ENCODE data around the gene FOXF2. TPM values are rescaled to one million over a fixed set of nuclear protein-coding genes. Genes with fewer than 3 reads are reported as not detected.
A peak's percentile ranks its signal among the peaks of the same experiment; 100 is the strongest.

FOXF2 gene
- polyA plus RNA-seq, 3 donors from 2014 or later = not detected

GRCh38 chr6:1381481-1382330 is 7.7 kb upstream of the FOXF2 start:
- H3K4me3 Mint-ChIP-seq = peak overlapping the region in 1 of 5 donors; percentile 6
- H3K9me3 Mint-ChIP-seq = no peaks in the 10 kb centered on the region
- peaks cover 9 to 18% of the 10 kb centered on the region in 2 donors for H3K4me1 Mint-ChIP-seq
- peak; percentile 8 to 32 (median 12) for DNase-seq
- no peak overlapping the region for H3K27ac Mint-ChIP-seq
- peaks cover 0 to 2% (median 0%) of the 10 kb centered on the region in 3 donors for H3K36me3 Mint-ChIP-seq
- H3K27me3 Mint-ChIP-seq (ENCODE audit: low read depth in 3 of 3) = peaks cover 17 to 42% (median 39%) of the 10 kb centered on the region in 3 donors

GRCh38 chr6:1382331-1382882 is 7.0 kb upstream of the FOXF2 start:
- Mint-ChIP-seq H3K27ac (no peak overlapping the region), H3K4me3 (no peak overlapping the region), H3K9me3 (no peaks in the 10 kb centered on the region), H3K4me1 (peaks cover 9 to 18% of the 10 kb centered on the region in 2 donors), H3K27me3 (ENCODE audit: low read depth in 3 of 3) (peaks cover 12 to 45% (median 35%) of the 10 kb centered on the region in 3 donors), H3K36me3 (peaks cover 0 to 2% (median 0%) of the 10 kb centered on the region in 3 donors)
- DNase-seq = no peak

- no peak for DNase-seq
- Mint-ChIP-seq H3K27ac (no peak overlapping the region), H3K4me3 (no peak overlapping the region), H3K27me3 (ENCODE audit: low read depth in 3 of 3) (peaks cover 11 to 43% (median 30%) of the 10 kb centered on the region in 3 donors), H3K36me3 (peaks cover 0 to 2% (median 0%) of the 10 kb centered on the region in 3 donors), H3K9me3 (no peaks in the 10 kb centered on the region), H3K4me1 (peaks cover 9 to 18% of the 10 kb centered on the region in 2 donors)
Measured at GRCh38 chr6:1382883-1383728, 6.3 kb upstream of the FOXF2 start.

GRCh38 chr6:1383729-1384548 is 5.4 kb upstream of the FOXF2 start:
- Mint-ChIP-seq H3K9me3 (no peaks in the 10 kb centered on the region), H3K36me3 (peaks cover 0 to 2% (median 0%) of the 10 kb centered on the region in 3 donors), H3K4me3 (no peak overlapping the region), H3K27ac (no peak overlapping the region), H3K4me1 (peaks cover 12 to 23% of the 10 kb centered on the region in 2 donors), H3K27me3 (ENCODE audit: low read depth in 3 of 3) (peaks cover 19 to 49% (median 38%) of the 10 kb centered on the region in 3 donors)
- no peak for DNase-seq

- Mint-ChIP-seq H3K9me3 (no peaks in the 10 kb centered on the region), H3K27me3 (ENCODE audit: low read depth in 3 of 3) (peaks cover 16 to 46% (median 35%) of the 10 kb centered on the region in 3 donors), H3K36me3 (peaks cover 0 to 2% (median 0%) of the 10 kb centered on the region in 3 donors), H3K4me1 (peaks cover 11 to 24% of the 10 kb centered on the region in 2 donors), H3K27ac (no peak overlapping the region), H3K4me3 (no peak overlapping the region)
- DNase-seq = no peak
Measured at GRCh38 chr6:1384549-1385128, 4.7 kb upstream of the FOXF2 start.

- peaks cover 16 to 39% (median 29%) of the 10 kb centered on the region in 3 donors for H3K27me3 Mint-ChIP-seq (ENCODE audit: low read depth in 3 of 3)
Measured at GRCh38 chr6:1385129-1386037, 4.0 kb upstream of the FOXF2 start.

GRCh38 chr6:1386038-1386709 is 3.2 kb upstream of the FOXF2 start:
- no peak overlapping the region for H3K4me3 Mint-ChIP-seq
- DNase-seq = no peak
- peaks cover 6 to 13% of the 10 kb centered on the region in 2 donors for H3K4me1 Mint-ChIP-seq
- peaks cover 0 to 2% (median 0%) of the 10 kb centered on the region in 3 donors for H3K36me3 Mint-ChIP-seq
- H3K27me3 Mint-ChIP-seq (ENCODE audit: low read depth in 3 of 3) = peaks cover 14 to 32% (median 21%) of the 10 kb centered on the region in 3 donors
- no peaks in the 10 kb centered on the region for H3K9me3 Mint-ChIP-seq
- H3K27ac Mint-ChIP-seq = no peak overlapping the region

More at GRCh38 chr6:1385129-1386037, 4.0 kb upstream of the FOXF2 start:
- no peak overlapping the region for H3K27ac Mint-ChIP-seq
- peak overlapping the region in 1 of 5 donors; percentile 38 for H3K4me3 Mint-ChIP-seq
- no peaks in the 10 kb centered on the region for H3K9me3 Mint-ChIP-seq
- H3K36me3 Mint-ChIP-seq = peaks cover 0 to 2% (median 0%) of the 10 kb centered on the region in 3 donors
- DNase-seq = no peak
- H3K4me1 Mint-ChIP-seq = peaks cover 13 to 19% of the 10 kb centered on the region in 2 donors

GRCh38 chr6:1387538-1387875 is 1.9 kb upstream of the FOXF2 start:
- no peaks in the 10 kb centered on the region for H3K9me3 Mint-ChIP-seq
- no peak overlapping the region for H3K27ac Mint-ChIP-seq
- H3K4me1 Mint-ChIP-seq = peaks cover 9 to 13% of the 10 kb centered on the region in 2 donors
- DNase-seq = no peak
- peaks cover 0 to 2% (median 0%) of the 10 kb centered on the region in 3 donors for H3K36me3 Mint-ChIP-seq
- peak overlapping the region in 1 of 5 donors; percentile 25 for H3K4me3 Mint-ChIP-seq
- peaks cover 18 to 39% (median 22%) of the 10 kb centered on the region in 3 donors for H3K27me3 Mint-ChIP-seq (ENCODE audit: low read depth in 3 of 3)

- Mint-ChIP-seq H3K4me3 (peak overlapping the region in 1 of 5 donors; percentile 31), H3K27me3 (ENCODE audit: low read depth in 3 of 3) (peaks cover 18 to 39% (median 24%) of the 10 kb centered on the region in 3 donors), H3K36me3 (peaks cover 0 to 2% (median 0%) of the 10 kb centered on the region in 3 donors), H3K27ac (no peak overlapping the region), H3K4me1 (peaks cover 9 to 13% of the 10 kb centered on the region in 2 donors), H3K9me3 (no peaks in the 10 kb centered on the region)
- DNase-seq = no peak
Measured at GRCh38 chr6:1387876-1388629, 1.3 kb upstream of the FOXF2 start.

- Mint-ChIP-seq H3K27me3 (ENCODE audit: low read depth in 3 of 3) (peaks cover 16 to 37% (median 24%) of the 10 kb centered on the region in 3 donors), H3K4me1 (peaks cover 9 to 13% of the 10 kb centered on the region in 2 donors), H3K36me3 (peaks cover 0 to 2% (median 0%) of the 10 kb centered on the region in 3 donors), H3K4me3 (peak overlapping the region in 4 of 5 donors; percentile 21 to 55 (median 33)), H3K27ac (no peak overlapping the region), H3K9me3 (no peaks in the 10 kb centered on the region)
- no peak for DNase-seq
Measured at GRCh38 chr6:1388630-1389368, 577 bp upstream of the FOXF2 start.

Data from immature natural killer cell (primary cell).